Measurements from ENCODE around the gene PFKFB4. TPM values are rescaled to one million over a fixed set of nuclear protein-coding genes. Genes with fewer than 3 reads are reported as not detected.
A peak's percentile ranks its signal among the peaks of the same experiment; 100 is the strongest.
"Not testable (repeated sequence)": the region's sequence is repeated elsewhere in the genome, so short reads cannot be mapped to it uniquely, and the experiment has no call there.

PFKFB4 gene
- total RNA-seq, 1 donor from 2014 or later = 0.60 TPM

- DNase-seq (ENCODE audit: low read depth in 2 of 2) = no peak
Measured at GRCh38 chr3:48532977-48533337, 23.6 kb downstream of the PFKFB4 start.

GRCh38 chr3:48532271-48532976 lies 24.2 kb downstream of the PFKFB4 start:
- no peak for DNase-seq (ENCODE audit: low read depth in 2 of 2)

GRCh38 chr3:48530701-48531100 lies 25.9 kb downstream of the PFKFB4 start:
- DNase-seq (ENCODE audit: low read depth in 2 of 2) = not testable (repeated sequence)

- no peak for DNase-seq (ENCODE audit: low read depth in 2 of 2)
Measured at GRCh38 chr3:48528754-48529153, 27.8 kb downstream of the PFKFB4 start.

GRCh38 chr3:48528048-48528447 lies 28.6 kb downstream of the PFKFB4 start:
- no peak for DNase-seq (ENCODE audit: low read depth in 2 of 2)

GRCh38 chr3:48524970-48525369 lies 31.6 kb downstream of the PFKFB4 start:
- peak in 1 of 2 donors; percentile 17 for DNase-seq (ENCODE audit: low read depth in 2 of 2)

GRCh38 chr3:48521635-48522034 lies 35.0 kb downstream of the PFKFB4 start:
- no peak for DNase-seq (ENCODE audit: low read depth in 2 of 2)

- DNase-seq (ENCODE audit: low read depth in 2 of 2) = no peak
Measured at GRCh38 chr3:48519277-48519643, 37.3 kb downstream of the PFKFB4 start.

GRCh38 chr3:48518638-48519276 lies 37.8 kb downstream of the PFKFB4 start:
- DNase-seq (ENCODE audit: low read depth in 2 of 2) = no peak

- no peak for DNase-seq (ENCODE audit: low read depth in 2 of 2)
Measured at GRCh38 chr3:48518069-48518468, 38.5 kb downstream of the PFKFB4 start.

- DNase-seq (ENCODE audit: low read depth in 2 of 2) = no peak
Measured at GRCh38 chr3:48516571-48516970, 40.0 kb downstream of the PFKFB4 start.

GRCh38 chr3:48514431-48515227 lies 42.0 kb downstream of the PFKFB4 start:
- DNase-seq (ENCODE audit: low read depth in 2 of 2) = no peak

GRCh38 chr3:48511551-48511950 lies 45.1 kb downstream of the PFKFB4 start:
- DNase-seq (ENCODE audit: low read depth in 2 of 2) = no peak

GRCh38 chr3:48507256-48508061 lies 49.1 kb downstream of the PFKFB4 start:
- peak; percentile 70 to 83 for DNase-seq (ENCODE audit: low read depth in 2 of 2)

- DNase-seq (ENCODE audit: low read depth in 2 of 2) = no peak
Measured at GRCh38 chr3:48505968-48506504, 50.6 kb downstream of the PFKFB4 start.

GRCh38 chr3:48505146-48505545 lies 51.5 kb downstream of the PFKFB4 start:
- DNase-seq (ENCODE audit: low read depth in 2 of 2) = no peak

GRCh38 chr3:48504051-48504946 lies 52.3 kb downstream of the PFKFB4 start, which contains the start of gene SHISA5:
Gene SHISA5 (minus strand): TSS chr3:48504174. CDS start chr3:48504094, 80 bp downstream.
- DNase-seq (ENCODE audit: low read depth in 2 of 2) = peak; percentile 63 to 85

- peak; percentile 32 to 52 for DNase-seq (ENCODE audit: low read depth in 2 of 2)
Measured at GRCh38 chr3:48503401-48504050, 53.1 kb downstream of the PFKFB4 start.

- peak in 1 of 2 donors; percentile 17 for DNase-seq (ENCODE audit: low read depth in 2 of 2)
Measured at GRCh38 chr3:48502728-48503168, 53.9 kb downstream of the PFKFB4 start.

GRCh38 chr3:48502121-48502520 lies 54.5 kb downstream of the PFKFB4 start:
- no peak for DNase-seq (ENCODE audit: low read depth in 2 of 2)

All from lung microvascular endothelial cell (primary cell).